ENCODE data around the gene FBLN2. TPM values are rescaled to one million over a fixed set of nuclear protein-coding genes. Genes with fewer than 3 reads are reported as not detected.

Gene FBLN2
- total RNA-seq, 1 experiment from 2014 or later = not detected

DNA sequence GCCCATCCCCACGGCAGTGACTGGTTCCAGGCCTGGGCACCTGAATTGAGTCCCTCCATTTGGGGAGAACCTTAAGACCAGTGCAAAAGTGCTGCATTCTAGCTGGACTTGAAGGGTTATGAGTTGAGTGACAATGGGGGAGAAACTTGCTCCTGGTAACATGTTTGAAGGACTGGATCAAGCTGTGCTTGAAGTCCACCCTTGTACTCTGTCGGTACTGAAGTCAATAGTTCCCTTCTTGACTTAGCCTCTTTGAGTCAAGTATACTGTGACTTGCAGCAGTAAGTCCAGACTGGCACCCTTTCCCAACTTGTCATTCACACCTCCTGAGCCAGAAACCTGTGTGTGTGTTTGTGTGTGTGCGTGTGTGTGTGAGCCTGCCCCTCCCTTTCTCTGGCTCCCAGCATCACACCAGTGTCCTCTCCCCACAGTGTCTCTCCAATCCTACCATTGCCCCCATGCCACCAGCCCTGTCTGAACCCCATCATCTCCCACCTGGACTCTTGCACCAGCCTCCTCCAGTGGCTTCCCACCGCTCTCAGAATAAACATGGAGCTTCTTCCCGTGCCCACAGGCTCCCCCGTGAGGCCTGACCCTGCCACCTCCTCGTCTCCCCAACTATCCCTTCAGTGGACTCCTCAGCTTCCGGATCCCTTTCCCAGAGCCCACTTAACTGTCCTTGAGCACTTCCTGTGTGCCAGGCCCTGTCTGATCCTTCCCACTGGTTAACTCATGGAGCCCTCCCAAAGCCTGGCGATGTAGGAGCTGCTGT is 10.2 kb upstream of the FBLN2 start:
- Histone ChIP-seq H2AFZ (ENCODE audit: low read length) (no peak overlapping the region), H3K9me3 (ENCODE audit: low read length) (no peaks in the 10 kb centered on the region), H3K36me3 (ENCODE audit: insufficient read depth, low read length) (no peaks in the 10 kb centered on the region), H3K27ac (ENCODE audit: low read length) (no peak overlapping the region), H3K79me2 (ENCODE audit: low read length) (no peaks in the 10 kb centered on the region), H3K27me3 (ENCODE audit: low read length) (no peaks in the 10 kb centered on the region), H3K9ac (ENCODE audit: low read length) (no peak overlapping the region), H3K4me2 (ENCODE audit: low read depth, low read length, poor library complexity, severe bottlenecking) (no peak overlapping the region), H4K20me1 (ENCODE audit: insufficient read depth, low read depth, low read length) (no peaks in the 10 kb centered on the region), H3K9me2 (replicated peaks; ENCODE audit: insufficient read depth, low read length) (no peaks in the 10 kb centered on the region), H3K4me1 (ENCODE audit: low read length) (no peaks in the 10 kb centered on the region), H3K4me3 (ENCODE audit: low read length) (no peak overlapping the region)
- DNase-seq = no peak

DNA sequence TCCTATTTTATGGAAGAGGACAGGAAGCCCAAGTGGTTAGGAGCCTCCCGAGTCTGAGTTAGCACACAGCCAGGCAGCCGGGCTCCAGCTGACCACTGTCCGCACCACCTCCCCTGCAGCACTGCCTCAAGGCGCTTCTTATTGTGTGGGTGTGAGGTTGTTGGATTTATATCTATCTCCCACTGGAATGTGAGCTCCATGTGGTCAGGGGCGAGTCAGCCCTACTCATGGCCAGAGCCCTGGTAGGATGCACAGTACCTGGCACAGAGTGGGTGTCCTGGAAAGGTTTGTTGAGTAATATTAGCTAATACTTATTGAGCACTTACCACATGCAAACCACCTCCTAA is 9.7 kb upstream of the FBLN2 start:
- Histone ChIP-seq H3K4me3 (ENCODE audit: low read length) (no peak overlapping the region), H3K9me3 (ENCODE audit: low read length) (no peaks in the 10 kb centered on the region), H3K4me2 (ENCODE audit: low read depth, low read length, poor library complexity, severe bottlenecking) (no peak overlapping the region), H3K9me2 (replicated peaks; ENCODE audit: insufficient read depth, low read length) (no peaks in the 10 kb centered on the region), H3K4me1 (ENCODE audit: low read length) (no peaks in the 10 kb centered on the region), H2AFZ (ENCODE audit: low read length) (no peak overlapping the region), H3K36me3 (ENCODE audit: insufficient read depth, low read length) (no peaks in the 10 kb centered on the region), H3K27me3 (ENCODE audit: low read length) (no peaks in the 10 kb centered on the region), H3K27ac (ENCODE audit: low read length) (no peak overlapping the region), H3K9ac (ENCODE audit: low read length) (no peak overlapping the region), H3K79me2 (ENCODE audit: low read length) (no peaks in the 10 kb centered on the region), H4K20me1 (ENCODE audit: insufficient read depth, low read depth, low read length) (no peaks in the 10 kb centered on the region)
- no peak for DNase-seq

DNA sequence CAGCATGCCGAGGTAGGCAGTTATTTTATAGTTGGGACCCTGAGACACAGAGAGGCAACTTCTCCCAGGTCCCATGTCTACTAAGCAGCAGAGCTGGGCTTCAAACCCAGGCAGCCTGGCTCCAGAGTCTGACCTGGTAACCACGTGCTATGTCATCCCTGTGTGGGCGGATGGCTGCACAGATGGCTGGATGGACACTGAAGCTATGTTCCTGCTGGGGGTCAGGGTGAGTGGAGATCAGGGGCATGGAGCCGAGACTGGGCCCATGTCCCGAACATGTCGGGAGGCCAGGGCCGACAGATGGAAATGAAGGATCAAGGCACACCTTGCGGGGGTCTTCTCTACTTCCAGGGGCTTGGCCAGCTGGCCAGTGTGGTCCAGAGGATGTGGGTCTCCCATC is 9.3 kb upstream of the FBLN2 start:
- H3K9me2 ChIP-seq (replicated peaks; ENCODE audit: insufficient read depth, low read length) = no peaks in the 10 kb centered on the region
- no peak overlapping the region for H3K4me2 ChIP-seq (ENCODE audit: low read depth, low read length, poor library complexity, severe bottlenecking)
- H3K4me1 ChIP-seq (ENCODE audit: low read length) = no peaks in the 10 kb centered on the region
- H2AFZ ChIP-seq (ENCODE audit: low read length) = no peak overlapping the region
- no peak overlapping the region for H3K9ac ChIP-seq (ENCODE audit: low read length)
- no peak overlapping the region for H3K4me3 ChIP-seq (ENCODE audit: low read length)
- H3K9me3 ChIP-seq (ENCODE audit: low read length) = no peaks in the 10 kb centered on the region
- H3K27ac ChIP-seq (ENCODE audit: low read length) = no peak overlapping the region
- no peaks in the 10 kb centered on the region for H3K79me2 ChIP-seq (ENCODE audit: low read length)
- H4K20me1 ChIP-seq (ENCODE audit: insufficient read depth, low read depth, low read length) = no peaks in the 10 kb centered on the region
- H3K27me3 ChIP-seq (ENCODE audit: low read length) = no peaks in the 10 kb centered on the region
- no peaks in the 10 kb centered on the region for H3K36me3 ChIP-seq (ENCODE audit: insufficient read depth, low read length)
- DNase-seq = no peak

DNA sequence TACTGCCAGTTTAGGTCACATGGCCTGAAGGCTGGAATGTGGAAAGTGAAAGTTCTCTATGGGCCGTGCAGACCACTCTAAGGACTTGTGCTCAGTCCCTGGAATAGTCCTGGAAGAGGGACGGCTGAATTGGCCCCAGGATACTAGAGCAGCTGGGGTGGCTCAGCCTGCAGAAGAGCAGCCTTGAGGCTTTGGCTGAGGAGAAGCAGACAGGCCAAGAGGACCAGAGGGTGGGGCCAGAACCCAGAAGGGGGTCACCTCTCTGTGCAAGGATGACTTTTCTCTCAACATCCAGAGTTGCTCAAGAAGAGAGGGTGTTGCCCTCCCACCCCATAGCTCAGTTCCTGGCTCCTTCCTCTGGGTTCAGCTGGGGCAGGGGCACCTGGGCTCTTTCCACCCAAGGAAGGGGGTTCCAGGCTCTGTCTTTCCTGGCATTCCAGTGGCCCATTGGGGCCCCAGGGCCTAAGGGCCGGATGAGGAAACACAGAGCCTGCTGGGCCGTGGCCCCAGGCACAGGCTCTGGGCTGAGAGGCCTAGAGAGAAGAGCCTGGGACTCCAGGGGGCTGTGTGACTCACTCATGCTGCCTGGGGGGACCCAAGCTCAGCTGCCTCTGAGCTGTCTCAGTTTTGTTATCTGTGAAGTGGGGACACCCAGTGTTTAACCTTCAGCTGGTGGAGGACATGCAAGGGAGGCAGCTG is 8.5 kb upstream of the FBLN2 start:
- Histone ChIP-seq H3K4me1 (ENCODE audit: low read length) (no peaks in the 10 kb centered on the region), H3K9me2 (replicated peaks; ENCODE audit: insufficient read depth, low read length) (no peaks in the 10 kb centered on the region)

GRCh38 chr3:13541691-13542090 is 7.2 kb upstream of the FBLN2 start:
- Histone ChIP-seq H3K27ac (ENCODE audit: low read length) (no peak overlapping the region), H3K9me2 (replicated peaks; ENCODE audit: insufficient read depth, low read length) (no peaks in the 10 kb centered on the region), H3K4me1 (ENCODE audit: low read length) (no peaks in the 10 kb centered on the region), H3K9ac (ENCODE audit: low read length) (no peak overlapping the region), H3K4me2 (ENCODE audit: low read depth, low read length, poor library complexity, severe bottlenecking) (no peak overlapping the region), H4K20me1 (ENCODE audit: insufficient read depth, low read depth, low read length) (no peaks in the 10 kb centered on the region), H3K79me2 (ENCODE audit: low read length) (no peaks in the 10 kb centered on the region), H3K4me3 (ENCODE audit: low read length) (no peak overlapping the region), H3K36me3 (ENCODE audit: insufficient read depth, low read length) (no peaks in the 10 kb centered on the region), H2AFZ (ENCODE audit: low read length) (no peak overlapping the region), H3K27me3 (ENCODE audit: low read length) (no peaks in the 10 kb centered on the region), H3K9me3 (ENCODE audit: low read length) (no peaks in the 10 kb centered on the region)
- DNase-seq = no peak

More for the DNA sequence above, 8.5 kb upstream of the FBLN2 start:
- H3K27me3 ChIP-seq (ENCODE audit: low read length) = no peaks in the 10 kb centered on the region
- no peaks in the 10 kb centered on the region for H3K36me3 ChIP-seq (ENCODE audit: insufficient read depth, low read length)
- H4K20me1 ChIP-seq (ENCODE audit: insufficient read depth, low read depth, low read length) = no peaks in the 10 kb centered on the region
- no peak overlapping the region for H3K27ac ChIP-seq (ENCODE audit: low read length)
- no peak overlapping the region for H3K9ac ChIP-seq (ENCODE audit: low read length)
- no peak for DNase-seq
- H2AFZ ChIP-seq (ENCODE audit: low read length) = no peak overlapping the region
- H3K9me3 ChIP-seq (ENCODE audit: low read length) = no peaks in the 10 kb centered on the region
- no peaks in the 10 kb centered on the region for H3K79me2 ChIP-seq (ENCODE audit: low read length)
- H3K4me3 ChIP-seq (ENCODE audit: low read length) = no peak overlapping the region
- H3K4me2 ChIP-seq (ENCODE audit: low read depth, low read length, poor library complexity, severe bottlenecking) = no peak overlapping the region

DNA sequence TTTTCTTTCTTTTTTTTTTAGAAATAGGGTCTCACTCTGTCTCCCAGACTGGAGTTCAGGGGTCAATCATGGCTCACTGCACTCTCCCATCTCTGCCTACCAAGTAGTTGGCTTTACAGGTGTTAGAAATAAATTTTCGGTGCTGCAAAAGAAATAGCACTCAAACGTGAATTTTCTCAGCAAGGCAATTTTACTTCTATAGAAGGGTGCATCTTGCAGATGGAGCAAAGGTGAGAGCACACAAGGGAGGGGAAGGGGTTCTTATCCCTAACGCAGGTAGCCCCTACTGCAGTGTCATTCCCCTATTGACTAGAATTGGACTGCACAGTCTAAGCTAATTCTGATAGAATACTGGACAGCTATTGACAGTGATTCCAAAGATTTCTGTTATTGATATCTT is 6.8 kb upstream of the FBLN2 start:
- Histone ChIP-seq H4K20me1 (ENCODE audit: insufficient read depth, low read depth, low read length) (no peaks in the 10 kb centered on the region), H3K27me3 (ENCODE audit: low read length) (no peaks in the 10 kb centered on the region), H3K9me3 (ENCODE audit: low read length) (no peaks in the 10 kb centered on the region), H3K4me2 (ENCODE audit: low read depth, low read length, poor library complexity, severe bottlenecking) (no peak overlapping the region), H3K27ac (ENCODE audit: low read length) (no peak overlapping the region), H3K9me2 (replicated peaks; ENCODE audit: insufficient read depth, low read length) (no peaks in the 10 kb centered on the region), H3K36me3 (ENCODE audit: insufficient read depth, low read length) (no peaks in the 10 kb centered on the region), H2AFZ (ENCODE audit: low read length) (no peak overlapping the region), H3K79me2 (ENCODE audit: low read length) (no peaks in the 10 kb centered on the region), H3K4me3 (ENCODE audit: low read length) (no peak overlapping the region), H3K9ac (ENCODE audit: low read length) (no peak overlapping the region), H3K4me1 (ENCODE audit: low read length) (no peaks in the 10 kb centered on the region)
- no peak for DNase-seq

GRCh38 chr3:13543253-13543652 is 5.7 kb upstream of the FBLN2 start:
- no peak overlapping the region for H3K4me2 ChIP-seq (ENCODE audit: low read depth, low read length, poor library complexity, severe bottlenecking)
- H3K9ac ChIP-seq (ENCODE audit: low read length) = no peak overlapping the region
- no peaks in the 10 kb centered on the region for H3K79me2 ChIP-seq (ENCODE audit: low read length)

DNA sequence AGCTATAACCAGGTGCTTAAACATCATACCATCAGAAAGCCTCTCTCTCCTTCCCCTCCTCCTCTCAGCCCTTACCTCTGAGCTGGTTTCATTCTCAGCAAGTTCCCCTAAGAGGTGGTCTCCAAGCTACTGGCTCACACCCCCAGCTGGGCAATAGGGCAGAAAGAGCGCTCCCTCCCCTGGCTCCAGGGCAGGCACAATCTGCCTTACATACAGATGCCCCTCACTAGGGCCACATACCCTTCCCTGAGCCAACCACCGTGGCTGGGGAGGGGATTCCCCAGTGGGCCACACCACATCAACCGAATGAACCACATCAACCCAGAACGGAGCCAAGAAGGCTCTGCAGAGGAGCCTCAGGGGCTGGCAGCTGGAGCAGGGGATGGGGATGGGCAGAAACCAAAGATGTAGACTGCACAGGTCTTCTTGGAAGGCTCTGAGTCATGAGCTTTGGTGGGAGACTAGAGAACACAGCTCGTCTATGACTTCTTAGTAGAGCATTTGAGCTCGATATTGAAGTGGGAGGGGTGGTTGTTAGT is 4.6 kb upstream of the FBLN2 start:
- Histone ChIP-seq H4K20me1 (ENCODE audit: insufficient read depth, low read depth, low read length) (no peaks in the 10 kb centered on the region), H3K9me3 (ENCODE audit: low read length) (no peaks in the 10 kb centered on the region), H3K4me3 (ENCODE audit: low read length) (no peak overlapping the region), H3K36me3 (ENCODE audit: insufficient read depth, low read length) (no peaks in the 10 kb centered on the region), H2AFZ (ENCODE audit: low read length) (no peak overlapping the region), H3K79me2 (ENCODE audit: low read length) (no peaks in the 10 kb centered on the region), H3K9ac (ENCODE audit: low read length) (no peak overlapping the region), H3K4me2 (ENCODE audit: low read depth, low read length, poor library complexity, severe bottlenecking) (no peak overlapping the region), H3K9me2 (replicated peaks; ENCODE audit: insufficient read depth, low read length) (no peaks in the 10 kb centered on the region), H3K27me3 (ENCODE audit: low read length) (no peaks in the 10 kb centered on the region), H3K27ac (ENCODE audit: low read length) (no peak overlapping the region), H3K4me1 (ENCODE audit: low read length) (no peaks in the 10 kb centered on the region)
- no peak for DNase-seq

More at GRCh38 chr3:13543253-13543652, 5.7 kb upstream of the FBLN2 start:
- no peak overlapping the region for H3K27ac ChIP-seq (ENCODE audit: low read length)
- H3K9me3 ChIP-seq (ENCODE audit: low read length) = no peaks in the 10 kb centered on the region
- H3K27me3 ChIP-seq (ENCODE audit: low read length) = no peaks in the 10 kb centered on the region
- H4K20me1 ChIP-seq (ENCODE audit: insufficient read depth, low read depth, low read length) = no peaks in the 10 kb centered on the region
- no peak overlapping the region for H2AFZ ChIP-seq (ENCODE audit: low read length)
- DNase-seq = no peak
- no peaks in the 10 kb centered on the region for H3K4me1 ChIP-seq (ENCODE audit: low read length)
- H3K36me3 ChIP-seq (ENCODE audit: insufficient read depth, low read length) = no peaks in the 10 kb centered on the region
- H3K4me3 ChIP-seq (ENCODE audit: low read length) = no peak overlapping the region
- H3K9me2 ChIP-seq (replicated peaks; ENCODE audit: insufficient read depth, low read length) = no peaks in the 10 kb centered on the region
